Left ventricle myocardium inferior (tissue), 1 donor: Measurements from ENCODE around the gene ZNF532. TPM values are rescaled to one million over a fixed set of nuclear protein-coding genes. Genes with fewer than 3 reads are reported as not detected.

Source experiments
- DNase-seq: peaks from one replicate; pipeline ENCODE4 v3.0.0-alpha.2; 2020
- H3K27ac ChIP-seq: fragments of 200-600 bp; replicated peaks from 2 replicates; pipeline ENCODE4 v1.8.0; 2021
- H3K27me3 ChIP-seq: fragments of 200-600 bp; 2 replicates; pipeline ENCODE4 v1.8.0; 2021; ENCODE audit warnings: low read depth
- H3K36me3 ChIP-seq: fragments of 200-600 bp; 2 replicates; pipeline ENCODE4 v1.8.0; 2021
- H3K4me1 ChIP-seq: fragments of 200-600 bp; 2 replicates; pipeline ENCODE4 v1.8.0; 2021
- H3K4me3 ChIP-seq: fragments of 200-600 bp; 2 replicates; pipeline ENCODE4 v1.8.0; 2021; ENCODE audit warnings: mild to moderate bottlenecking, moderate library complexity
- H3K9me3 ChIP-seq: fragments of 200-600 bp; replicated peaks from 2 replicates; pipeline ENCODE4 v1.8.0; 2021
- intact Hi-C: fragments of 100-400 bp; cut with micrococcal nuclease; formaldehyde crosslinking; loops from one replicate; pipeline ENCODE4 v1.11.0; 2022
- total RNA-seq: library from RNA; stranded (reverse); fragmentation: NEBNext Ultra II Directional; extraction: Animal tissue kit (Norgen Biotek cat#: 25700); gene quantifications from one replicate; pipeline ENCODE4 v1.2.1, GENCODE V29; 2021
- TF ChIP-seq, protein P1 (sequence below): fragments of 200-600 bp; IDR thresholded peaks from 2 replicates; pipeline ENCODE4 v1.8.0; 2021; ENCODE audit warnings: antibody characterized with exemption, mild to moderate bottlenecking, borderline replicate concordance
- donor health status: DM: no; HTN: yes; CAD: no; lungs with severe emphysema.

ZNF532 gene
- total RNA-seq, 1 donor from 2014 or later: 59.3 TPM

GRCh38 chr18:58924473-58924872 is 59.8 kb downstream of the ZNF532 start:
- intact Hi-C loops: no loop called here

GRCh38 chr18:58927659-58928058 is 63.0 kb downstream of the ZNF532 start:
- intact Hi-C loops: no loop called here
- TF ChIP-seq, protein P1, sequence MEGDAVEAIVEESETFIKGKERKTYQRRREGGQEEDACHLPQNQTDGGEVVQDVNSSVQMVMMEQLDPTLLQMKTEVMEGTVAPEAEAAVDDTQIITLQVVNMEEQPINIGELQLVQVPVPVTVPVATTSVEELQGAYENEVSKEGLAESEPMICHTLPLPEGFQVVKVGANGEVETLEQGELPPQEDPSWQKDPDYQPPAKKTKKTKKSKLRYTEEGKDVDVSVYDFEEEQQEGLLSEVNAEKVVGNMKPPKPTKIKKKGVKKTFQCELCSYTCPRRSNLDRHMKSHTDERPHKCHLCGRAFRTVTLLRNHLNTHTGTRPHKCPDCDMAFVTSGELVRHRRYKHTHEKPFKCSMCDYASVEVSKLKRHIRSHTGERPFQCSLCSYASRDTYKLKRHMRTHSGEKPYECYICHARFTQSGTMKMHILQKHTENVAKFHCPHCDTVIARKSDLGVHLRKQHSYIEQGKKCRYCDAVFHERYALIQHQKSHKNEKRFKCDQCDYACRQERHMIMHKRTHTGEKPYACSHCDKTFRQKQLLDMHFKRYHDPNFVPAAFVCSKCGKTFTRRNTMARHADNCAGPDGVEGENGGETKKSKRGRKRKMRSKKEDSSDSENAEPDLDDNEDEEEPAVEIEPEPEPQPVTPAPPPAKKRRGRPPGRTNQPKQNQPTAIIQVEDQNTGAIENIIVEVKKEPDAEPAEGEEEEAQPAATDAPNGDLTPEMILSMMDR: no peak
- Histone ChIP-seq H3K4me3 (peak overlapping the region; percentile 7), H3K27ac (peak overlapping the region; percentile 81), H3K36me3 (peaks cover 34% of the 10 kb centered on the region), H3K4me1 (peaks cover 39% of the 10 kb centered on the region), H3K27me3 (no peaks in the 10 kb centered on the region), H3K9me3 (peaks cover 13% of the 10 kb centered on the region)
- no peak for DNase-seq

More at GRCh38 chr18:58924473-58924872, 59.8 kb downstream of the ZNF532 start:
- no peak overlapping the region for H3K4me3 ChIP-seq
- peaks cover 13% of the 10 kb centered on the region for H3K9me3 ChIP-seq
- H3K27ac ChIP-seq: no peak overlapping the region
- H3K4me1 ChIP-seq: peaks cover 34% of the 10 kb centered on the region
- TF ChIP-seq, protein P1: no peak
- DNase-seq: no peak
- no peaks in the 10 kb centered on the region for H3K27me3 ChIP-seq
- peaks cover 34% of the 10 kb centered on the region for H3K36me3 ChIP-seq

DNA sequence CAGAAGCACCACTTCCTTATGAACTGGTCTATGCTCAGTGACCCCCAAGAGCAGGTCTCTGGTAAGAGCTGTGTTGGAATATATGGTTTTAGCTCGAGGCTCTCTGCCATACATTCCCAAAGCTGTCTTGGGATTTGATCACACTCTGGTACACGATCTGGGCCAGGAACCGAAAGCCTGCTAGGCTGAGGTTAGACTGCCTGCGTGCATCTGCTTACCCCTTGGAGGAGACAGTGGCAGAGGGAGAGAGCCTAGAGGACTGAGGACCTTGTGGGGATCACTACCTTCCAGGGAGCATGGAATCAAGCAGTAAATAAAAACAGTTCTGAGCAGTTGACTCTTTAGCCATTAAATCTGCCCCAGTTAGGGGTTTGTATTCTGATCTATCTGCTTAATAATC is 63.7 kb downstream of the ZNF532 start:
- Histone ChIP-seq H3K9me3 (peaks cover 13% of the 10 kb centered on the region), H3K36me3 (peaks cover 28% of the 10 kb centered on the region), H3K27ac (peak overlapping the region; percentile 81), H3K27me3 (no peaks in the 10 kb centered on the region), H3K4me3 (peak overlapping the region; percentile 7), H3K4me1 (peaks cover 39% of the 10 kb centered on the region)
- TF ChIP-seq, protein P1: no peak
- intact Hi-C loops: no loop called here
- DNase-seq: no peak

DNA sequence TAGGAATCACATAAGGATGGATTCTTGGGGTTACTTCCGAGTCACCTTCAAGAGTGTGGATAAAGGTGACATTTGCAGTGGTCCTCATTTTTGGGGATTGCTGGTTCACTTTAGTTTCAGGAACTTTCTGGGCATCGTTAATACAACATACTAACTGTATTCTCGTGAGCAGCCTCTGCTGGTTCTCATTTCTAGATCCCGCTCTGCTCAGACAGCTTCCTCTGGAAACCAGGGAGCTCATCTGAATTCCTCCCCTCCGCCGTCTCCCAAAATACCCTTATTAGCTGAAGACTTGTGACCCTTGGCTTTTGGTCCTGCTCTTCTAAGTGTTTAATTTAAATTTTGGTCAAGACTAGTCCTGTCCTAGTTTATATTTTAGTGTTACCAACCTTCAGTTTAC is 64.5 kb downstream of the ZNF532 start:
- H3K36me3 ChIP-seq: peaks cover 20% of the 10 kb centered on the region
- intact Hi-C loops: no loop called here
- no peak for DNase-seq
- TF ChIP-seq, protein P1: no peak
- H3K27ac ChIP-seq: peak overlapping the region; percentile 81
- H3K27me3 ChIP-seq: no peaks in the 10 kb centered on the region
- H3K4me3 ChIP-seq: no peak overlapping the region
- H3K9me3 ChIP-seq: peaks cover 11% of the 10 kb centered on the region
- H3K4me1 ChIP-seq: peaks cover 39% of the 10 kb centered on the region

DNA sequence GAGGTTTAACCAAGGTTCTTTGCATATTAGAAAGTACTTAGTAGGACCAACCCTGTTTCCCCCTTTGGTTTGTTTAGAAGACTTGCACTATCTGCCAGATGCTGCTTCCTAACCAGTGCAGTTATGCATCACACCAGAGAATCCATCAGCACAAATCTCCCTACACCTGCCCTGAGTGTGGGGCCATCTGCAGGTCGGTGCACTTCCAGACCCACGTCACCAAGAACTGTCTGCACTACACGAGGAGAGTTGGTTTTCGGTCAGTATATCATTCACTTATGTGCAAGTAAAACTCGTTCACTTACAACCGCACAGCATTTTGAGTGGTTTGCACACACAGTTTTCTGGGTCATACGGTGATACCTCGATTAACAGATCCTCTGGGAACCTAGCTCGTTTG is 69.7 kb downstream of the ZNF532 start:
- peaks cover 40% of the 10 kb centered on the region for H3K4me1 ChIP-seq
- H3K27me3 ChIP-seq: no peaks in the 10 kb centered on the region
- H3K9me3 ChIP-seq: no peaks in the 10 kb centered on the region
- no peak for DNase-seq
- no peak overlapping the region for H3K27ac ChIP-seq
- no peak overlapping the region for H3K4me3 ChIP-seq
- peaks cover 24% of the 10 kb centered on the region for H3K36me3 ChIP-seq
- intact Hi-C loops: no loop called here
- TF ChIP-seq, protein P1: no peak
